ENCODE measurements around the gene ZNF281.
"Not testable (repeated sequence)": the region's sequence is repeated elsewhere in the genome, so short reads cannot be mapped to it uniquely, and the experiment has no call there.

Gene ZNF281

GRCh38 chr1:200409761-200410565 is at the start of gene ZNF281:
TSS of gene ZNF281 (minus strand) at chr1:200410036. CDS start at chr1:200409705, 331 bp downstream.
- peak; percentile 96 for DNase-seq

- no peak for DNase-seq
Observed at GRCh38 chr1:200458780-200459179, 48.9 kb upstream of the ZNF281 start.

- no peak for DNase-seq
Observed at GRCh38 chr1:200457810-200458209, 48.0 kb upstream of the ZNF281 start.

- no peak for DNase-seq
Observed at GRCh38 chr1:200454425-200454824, 44.6 kb upstream of the ZNF281 start.

- no peak for DNase-seq
Observed at GRCh38 chr1:200453553-200453905, 43.7 kb upstream of the ZNF281 start.

GRCh38 chr1:200452850-200453552 is 43.2 kb upstream of the ZNF281 start:
- DNase-seq, result no peak

- DNase-seq, result no peak
Observed at GRCh38 chr1:200448034-200448762, 38.4 kb upstream of the ZNF281 start.

GRCh38 chr1:200445213-200445612 is 35.4 kb upstream of the ZNF281 start:
- peak; percentile 15 for DNase-seq

GRCh38 chr1:200444478-200444877 is 34.6 kb upstream of the ZNF281 start:
- DNase-seq, result no peak

GRCh38 chr1:200443860-200444259 is 34.0 kb upstream of the ZNF281 start:
- DNase-seq, result no peak

GRCh38 chr1:200442537-200443156 is 32.8 kb upstream of the ZNF281 start:
- no peak for DNase-seq

- DNase-seq, result no peak
Observed at GRCh38 chr1:200442023-200442422, 32.2 kb upstream of the ZNF281 start.

GRCh38 chr1:200438911-200439310 is 29.1 kb upstream of the ZNF281 start:
- DNase-seq, result no peak

- not testable (repeated sequence) for DNase-seq
Observed at GRCh38 chr1:200438413-200438812, 28.6 kb upstream of the ZNF281 start.

GRCh38 chr1:200437556-200438203 is 27.8 kb upstream of the ZNF281 start:
- no peak for DNase-seq

GRCh38 chr1:200437088-200437487 is 27.3 kb upstream of the ZNF281 start:
- no peak for DNase-seq

- no peak for DNase-seq
Observed at GRCh38 chr1:200436436-200436835, 26.6 kb upstream of the ZNF281 start.

GRCh38 chr1:200435200-200435780 is 25.5 kb upstream of the ZNF281 start:
- no peak for DNase-seq

- DNase-seq, result no peak
Observed at GRCh38 chr1:200433586-200433985, 23.8 kb upstream of the ZNF281 start.

GRCh38 chr1:200432586-200432985 is 22.8 kb upstream of the ZNF281 start:
- no peak for DNase-seq

GRCh38 chr1:200429221-200429751 is 19.4 kb upstream of the ZNF281 start:
- DNase-seq, result no peak
